Testis (tissue), 2 donors: ENCODE measurements around the gene C20orf173.

ENCODE experiments used
- POLR2A ChIP-seq: fragments of 450-650 bp; IDR thresholded peaks from one replicate; pipeline ENCODE4 v1.6.1; 2017; ENCODE audit warnings: antibody characterized with exemption, mild to moderate bottlenecking, moderate library complexity
- TF ChIP-seq, protein P1 (sequence below), 3 experiments: fragments of 450-650 bp in 2 of 3; fragments of 200-600 bp in 1 of 3; sonication (generic) in 1 of 3; IDR thresholded peaks; one replicate each; pipeline ENCODE4 v1.5.1; 2016 to 2019; ENCODE audit warnings: antibody characterized with exemption in 3 of 3, mild to moderate bottlenecking in 2 of 3, moderate library complexity in 1 of 3

- TF ChIP-seq, protein P1, sequence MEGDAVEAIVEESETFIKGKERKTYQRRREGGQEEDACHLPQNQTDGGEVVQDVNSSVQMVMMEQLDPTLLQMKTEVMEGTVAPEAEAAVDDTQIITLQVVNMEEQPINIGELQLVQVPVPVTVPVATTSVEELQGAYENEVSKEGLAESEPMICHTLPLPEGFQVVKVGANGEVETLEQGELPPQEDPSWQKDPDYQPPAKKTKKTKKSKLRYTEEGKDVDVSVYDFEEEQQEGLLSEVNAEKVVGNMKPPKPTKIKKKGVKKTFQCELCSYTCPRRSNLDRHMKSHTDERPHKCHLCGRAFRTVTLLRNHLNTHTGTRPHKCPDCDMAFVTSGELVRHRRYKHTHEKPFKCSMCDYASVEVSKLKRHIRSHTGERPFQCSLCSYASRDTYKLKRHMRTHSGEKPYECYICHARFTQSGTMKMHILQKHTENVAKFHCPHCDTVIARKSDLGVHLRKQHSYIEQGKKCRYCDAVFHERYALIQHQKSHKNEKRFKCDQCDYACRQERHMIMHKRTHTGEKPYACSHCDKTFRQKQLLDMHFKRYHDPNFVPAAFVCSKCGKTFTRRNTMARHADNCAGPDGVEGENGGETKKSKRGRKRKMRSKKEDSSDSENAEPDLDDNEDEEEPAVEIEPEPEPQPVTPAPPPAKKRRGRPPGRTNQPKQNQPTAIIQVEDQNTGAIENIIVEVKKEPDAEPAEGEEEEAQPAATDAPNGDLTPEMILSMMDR (IDR thresholded peaks at IDR 0.05): no peak
- no peak for TF ChIP-seq POLR2A
These were observed 33.0 kb downstream of the C20orf173 start for GRCh38 chr20:35496481-35496880.
